SKM-1 treated with dmso at 0.1 percent for 144 hours (cell line): ENCODE data around the gene GHRHR.

Experiments
- DNase-seq: peaks from one replicate; lab custom pipeline; 2025; ENCODE audit not compliant: unreplicated experiment; lab: John Stamatoyannopoulos, UW

GHRHR gene

DNA sequence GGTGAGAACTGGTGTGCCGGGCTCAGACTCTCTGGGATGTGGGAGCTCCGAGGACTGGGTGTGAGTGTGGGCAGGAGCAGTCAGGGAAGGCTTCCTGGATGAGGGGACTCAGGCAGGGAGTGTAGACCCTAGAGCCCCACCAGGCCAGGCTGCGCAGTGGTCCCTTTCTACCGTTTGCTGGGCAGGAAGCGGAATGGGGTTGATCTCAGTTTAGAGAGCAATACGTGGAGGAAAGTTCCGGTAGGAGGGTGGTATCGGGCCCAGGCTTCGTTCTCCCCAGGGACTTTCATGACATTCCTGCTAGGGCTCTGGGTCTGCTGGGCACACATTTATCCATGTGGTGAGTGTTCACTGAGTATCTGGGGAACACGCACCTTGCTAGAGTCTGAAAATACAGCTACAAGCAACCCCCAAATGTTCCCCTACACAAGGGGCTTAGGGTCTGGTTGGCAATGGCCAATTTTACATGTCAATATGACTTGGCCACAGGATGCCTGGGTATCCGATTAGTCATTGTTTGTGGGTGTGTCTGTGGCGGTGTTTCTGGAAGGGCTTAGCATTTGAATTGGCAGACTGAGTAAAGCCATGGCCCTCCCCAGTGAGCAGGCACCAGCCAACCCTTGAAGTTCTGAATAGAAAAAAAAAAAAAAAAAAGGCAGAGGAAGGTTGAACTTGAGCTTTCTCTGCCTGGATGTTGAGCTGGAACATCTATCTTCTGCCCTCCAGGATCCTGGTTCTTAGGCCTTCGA lies 20.8 kb downstream of the GHRHR start:
- DNase-seq = no peak

DNA sequence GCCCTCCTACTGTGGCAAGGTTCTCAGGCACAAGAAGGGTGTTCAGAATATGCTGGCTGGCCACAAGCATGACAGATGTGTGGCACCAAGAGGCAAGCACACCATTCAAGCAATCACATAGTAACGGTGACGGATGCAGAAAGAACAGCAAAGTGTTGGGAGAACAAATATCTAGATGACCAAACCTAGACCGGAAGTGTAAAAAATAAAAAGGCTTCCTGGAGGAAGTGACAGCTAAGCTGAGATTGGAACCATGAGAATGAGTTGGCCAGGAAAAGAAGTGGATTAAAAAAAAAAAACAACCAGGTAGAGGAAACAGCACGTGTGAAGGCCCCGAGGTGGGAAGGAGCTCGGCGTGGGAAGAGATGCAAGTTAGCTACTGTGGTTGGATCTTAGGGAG lies 22.0 kb downstream of the GHRHR start:
- DNase-seq = no peak

DNA sequence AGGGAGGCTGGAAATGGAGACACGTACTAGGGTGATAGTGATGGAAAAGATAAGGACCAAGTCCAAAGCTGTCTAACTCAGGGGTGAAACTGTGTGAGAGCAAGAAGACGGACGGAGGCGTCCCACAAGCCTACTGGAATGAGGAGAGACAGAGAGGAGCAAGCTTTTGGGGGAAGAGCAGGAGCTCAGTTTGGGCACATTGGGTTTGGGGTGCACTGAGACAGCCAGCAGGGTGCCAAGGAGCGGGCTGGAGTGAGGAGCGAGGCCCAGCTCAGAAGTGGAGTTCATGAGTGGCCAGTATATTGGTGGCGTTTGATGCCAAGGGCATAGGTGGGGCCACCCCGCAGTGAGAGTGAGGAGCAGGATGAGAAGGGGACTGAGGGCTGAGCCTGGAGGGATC lies 22.6 kb downstream of the GHRHR start:
- no peak for DNase-seq

DNA sequence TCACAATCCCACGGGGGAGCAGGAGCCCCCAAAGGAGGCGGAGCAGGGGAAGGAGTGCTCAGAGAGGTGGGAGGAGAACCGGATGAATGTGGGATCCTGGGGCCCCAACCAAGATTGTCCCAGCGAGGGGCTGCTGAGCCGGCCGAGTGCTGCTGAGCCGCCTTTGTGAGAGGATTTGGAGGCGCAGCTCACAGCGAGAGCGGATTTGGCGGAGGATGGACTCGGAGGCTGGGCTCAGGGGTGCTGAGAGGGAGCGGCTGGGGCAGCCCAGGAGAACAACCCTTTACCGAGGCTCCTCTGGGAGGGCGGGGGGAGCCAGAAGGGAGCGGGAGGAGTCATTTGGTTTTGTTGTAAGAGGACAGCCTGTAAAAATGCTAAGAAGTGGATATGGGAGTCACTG lies 23.0 kb downstream of the GHRHR start:
- DNase-seq = no peak

DNA sequence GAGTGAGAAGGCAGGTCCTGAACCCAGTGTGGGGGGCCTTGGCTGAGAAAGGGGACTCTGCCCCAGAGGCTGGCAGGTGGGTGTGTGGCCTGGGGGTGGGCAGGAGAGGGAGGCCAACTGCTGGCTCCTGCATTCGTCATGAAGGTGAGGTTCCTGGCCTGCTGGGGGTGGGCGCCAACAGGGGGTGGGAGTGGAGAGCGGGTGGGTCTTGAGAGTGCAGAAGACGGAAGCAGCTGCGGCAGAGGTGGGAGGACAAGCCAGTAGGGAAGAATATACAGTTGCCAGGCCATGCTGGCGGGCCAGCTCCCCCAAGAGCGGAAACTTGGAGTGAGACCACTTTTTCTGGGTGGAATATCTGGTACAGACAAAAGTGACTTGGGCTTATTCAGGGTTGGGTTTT lies 23.4 kb downstream of the GHRHR start:
- DNase-seq = no peak

DNA sequence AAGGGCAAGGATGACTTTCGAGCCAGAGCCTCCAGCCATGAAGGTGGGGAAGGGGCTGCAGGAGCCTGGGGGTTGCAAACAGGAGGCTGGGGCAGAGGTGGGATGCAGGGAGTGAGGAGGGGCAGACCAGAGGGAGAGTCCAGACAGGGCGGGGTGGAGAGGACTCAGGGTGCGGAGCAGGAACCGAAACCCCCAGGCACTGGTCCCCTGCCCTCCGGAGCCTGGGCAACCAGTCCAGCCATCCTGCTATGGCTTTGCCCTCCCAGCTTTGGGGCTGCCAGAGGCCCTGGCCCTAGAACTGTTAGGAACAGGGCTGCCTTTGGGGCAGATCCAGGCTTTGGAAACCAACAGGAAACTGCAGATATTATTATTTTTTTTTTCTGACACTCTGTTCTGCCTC lies 24.2 kb downstream of the GHRHR start:
- DNase-seq = no peak

DNA sequence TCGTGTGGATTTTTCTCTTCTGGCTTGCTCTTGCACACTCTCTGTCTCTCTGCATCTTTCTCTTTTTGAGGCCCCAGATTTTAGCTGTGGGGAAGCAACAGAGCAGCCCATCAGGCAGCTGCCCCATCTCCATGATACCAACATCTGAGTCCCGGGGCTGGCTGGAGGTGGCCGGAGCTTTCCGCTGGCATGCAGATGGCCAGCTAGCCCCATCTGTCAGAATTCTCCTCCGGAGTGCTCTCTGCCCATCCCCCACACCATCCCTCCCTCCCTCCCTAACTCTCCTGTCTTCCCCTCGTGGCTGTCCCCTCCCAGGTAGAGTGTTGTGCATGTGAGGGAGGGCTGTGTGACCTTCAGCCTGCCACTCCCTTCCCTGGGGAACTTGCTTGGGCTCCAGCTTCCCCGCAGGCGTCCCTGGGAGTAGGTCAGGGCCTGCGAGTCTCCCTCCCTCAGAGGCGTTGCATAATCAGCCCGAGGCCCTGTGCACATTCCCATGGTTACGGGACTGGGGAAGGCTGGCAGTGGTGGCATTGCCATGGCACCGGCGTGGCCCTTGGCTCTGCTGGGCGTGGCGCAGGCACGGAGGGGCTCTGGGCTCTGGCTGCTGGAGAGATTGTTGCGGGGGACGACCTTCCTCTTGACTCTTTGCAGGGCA lies 24.7 kb downstream of the GHRHR start:
- DNase-seq = peak; percentile 45

DNA sequence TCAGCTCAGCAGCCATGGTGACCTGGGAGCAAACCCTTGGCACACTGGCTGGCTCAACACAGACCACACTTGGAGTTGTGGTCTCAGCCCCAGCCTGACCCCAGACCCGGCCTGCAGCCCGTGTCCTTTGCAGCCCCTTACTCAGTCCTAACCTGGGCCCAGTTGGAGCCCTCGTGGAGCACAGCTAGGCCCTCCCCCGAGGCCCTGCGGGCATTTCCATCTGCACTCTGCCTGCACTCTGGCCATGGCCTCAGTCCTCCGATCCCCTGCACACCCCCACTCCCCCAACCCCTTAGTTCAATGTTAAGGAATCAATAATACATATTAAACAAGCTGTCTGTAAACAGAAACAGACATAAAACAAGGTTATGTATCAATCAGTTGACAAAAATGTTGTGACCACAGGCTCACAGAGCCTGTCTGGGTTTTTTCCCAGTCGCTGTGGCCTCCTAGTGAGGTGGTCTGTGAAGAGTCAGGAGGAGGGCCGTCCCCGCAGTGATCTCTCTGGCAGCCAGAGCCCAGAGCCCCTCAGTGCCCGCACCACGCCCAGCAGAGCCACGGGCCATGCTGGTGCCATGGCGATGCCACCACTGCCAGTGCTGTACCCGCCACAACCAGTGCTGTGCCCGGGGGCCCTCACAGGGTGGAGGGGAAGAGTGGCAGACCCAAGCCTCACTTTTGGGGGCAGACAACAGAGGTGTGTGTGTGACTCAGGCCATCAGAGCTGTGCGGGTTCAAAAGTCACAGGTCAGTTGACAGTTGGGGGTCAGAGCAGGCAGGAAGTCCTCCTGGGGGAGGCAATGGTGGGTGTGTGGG lies 25.5 kb downstream of the GHRHR start:
- no peak for DNase-seq

DNA sequence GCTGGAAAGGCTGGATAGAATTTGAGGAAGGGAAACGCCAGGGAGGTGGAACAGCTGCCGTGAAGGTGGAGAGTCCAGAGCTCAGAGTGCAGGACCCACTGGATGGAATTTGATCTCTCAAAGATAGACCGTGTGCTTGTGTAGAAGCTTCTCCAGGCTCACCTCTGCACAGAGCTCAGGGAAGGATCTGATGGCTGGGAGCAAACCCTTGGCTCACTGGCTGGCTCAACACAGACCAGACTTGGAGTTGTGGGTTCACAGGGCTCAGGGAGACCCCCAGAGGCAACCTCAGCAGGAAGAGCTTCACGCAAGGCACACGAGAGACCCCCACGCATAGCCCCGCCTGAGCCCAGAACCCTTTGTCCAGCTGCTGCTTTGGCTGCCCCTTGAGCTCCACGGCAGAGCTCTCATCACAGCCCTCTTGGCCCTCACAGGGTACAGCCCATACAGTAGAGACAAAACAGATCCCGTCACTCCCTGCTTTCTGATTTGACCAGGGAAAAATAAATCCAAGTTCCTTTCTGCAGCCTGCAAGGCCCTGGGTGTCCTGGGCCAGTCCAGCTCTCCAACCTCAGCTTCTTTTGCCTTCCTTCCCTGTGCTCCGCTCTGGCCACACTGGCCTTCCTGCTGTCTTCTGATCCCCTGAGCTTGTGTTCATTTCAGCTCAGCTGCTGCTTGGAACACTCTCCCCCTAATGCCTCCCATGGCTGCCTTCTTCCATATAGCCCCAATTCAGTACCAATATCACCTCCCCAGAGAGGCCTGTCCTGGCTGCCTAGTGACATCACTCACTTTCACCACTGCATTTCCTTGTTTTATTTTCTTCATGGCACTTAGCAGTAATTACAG lies 26.3 kb downstream of the GHRHR start:
- DNase-seq = no peak

DNA sequence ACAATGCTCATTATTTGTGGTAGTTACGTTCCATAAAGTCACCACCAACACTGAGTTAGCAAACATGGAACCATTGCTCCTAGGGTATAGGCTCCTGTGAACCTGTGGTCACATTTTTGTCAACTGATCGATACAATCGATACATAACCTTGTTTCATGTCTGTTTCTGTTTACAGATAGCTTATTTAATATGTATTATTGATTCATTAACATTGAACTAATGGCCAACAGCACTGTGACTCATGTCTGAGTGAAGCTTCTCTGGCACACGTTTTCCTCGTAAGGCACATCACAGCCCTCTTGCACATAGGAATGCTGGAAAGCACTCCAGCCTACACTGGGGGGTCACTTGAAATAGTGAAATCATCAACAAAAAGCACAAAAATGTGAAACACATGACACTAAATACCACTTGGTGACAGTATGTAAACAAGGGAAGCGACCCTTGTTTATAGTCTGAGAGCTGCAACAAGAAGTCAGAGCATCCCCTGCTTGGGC lies 27.0 kb downstream of the GHRHR start:
- no peak for DNase-seq

DNA sequence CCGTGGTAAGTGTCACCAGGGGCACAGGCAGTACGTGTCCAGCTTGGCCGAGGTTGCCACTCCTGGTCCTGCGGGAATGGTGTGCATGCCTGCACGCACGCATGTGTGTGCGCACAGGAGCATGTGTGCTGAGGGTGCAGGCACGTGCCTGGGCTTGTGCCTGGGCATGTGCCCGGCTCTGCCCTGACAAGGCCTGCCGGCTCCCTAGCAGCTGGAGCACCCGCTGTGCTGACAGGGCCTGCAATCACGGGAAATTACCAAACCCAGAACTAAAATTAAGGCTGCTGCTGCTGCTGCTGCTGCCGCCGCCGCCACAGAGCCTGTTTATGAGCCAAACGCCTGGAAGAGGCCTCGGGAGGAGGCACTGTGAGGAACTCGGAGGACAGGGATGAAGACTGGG lies 28.7 kb downstream of the GHRHR start:
- DNase-seq = no peak

DNA sequence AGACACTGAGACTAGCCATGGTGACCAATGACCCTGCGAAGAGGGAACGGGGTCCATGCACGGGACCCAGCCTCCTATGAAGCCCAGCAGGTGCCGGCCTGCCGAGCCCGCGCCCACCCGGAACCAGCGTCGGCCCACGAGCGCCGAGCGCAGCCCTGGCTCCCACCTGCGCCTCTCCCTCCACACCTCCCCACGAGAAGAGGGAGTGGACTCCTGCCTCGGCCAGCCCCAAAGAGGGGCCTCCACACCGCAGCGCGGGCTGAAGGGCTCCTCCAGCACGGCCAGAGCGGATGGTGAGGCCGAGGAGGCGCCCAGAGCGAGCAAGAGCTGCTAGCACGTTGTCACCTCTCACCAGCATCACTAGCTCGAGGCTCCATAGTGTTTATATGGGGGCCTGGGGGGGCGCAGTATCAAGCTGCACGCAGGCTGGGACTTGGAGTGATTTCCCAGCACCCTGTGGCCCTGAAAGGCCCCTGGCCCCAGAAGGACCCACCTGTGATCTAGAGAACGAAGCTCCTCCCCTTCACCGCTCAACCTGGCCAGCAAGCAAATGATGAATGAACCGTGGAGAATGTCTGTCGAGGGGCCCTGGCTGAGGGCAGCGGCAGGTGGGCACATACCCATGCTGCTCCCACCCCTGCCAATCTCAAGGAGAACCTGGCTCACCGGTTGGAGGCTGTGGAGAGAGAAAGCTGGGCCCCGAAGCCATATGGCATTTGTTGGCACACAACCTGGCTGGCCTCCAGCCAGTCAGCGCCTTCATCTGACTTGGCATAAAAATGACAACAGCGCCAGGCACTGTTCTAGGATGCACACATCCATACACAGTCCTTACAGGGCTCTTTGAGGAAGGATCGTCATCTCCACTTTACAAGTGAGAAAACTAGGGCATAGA lies 30.7 kb downstream of the GHRHR start:
- DNase-seq = no peak

DNA sequence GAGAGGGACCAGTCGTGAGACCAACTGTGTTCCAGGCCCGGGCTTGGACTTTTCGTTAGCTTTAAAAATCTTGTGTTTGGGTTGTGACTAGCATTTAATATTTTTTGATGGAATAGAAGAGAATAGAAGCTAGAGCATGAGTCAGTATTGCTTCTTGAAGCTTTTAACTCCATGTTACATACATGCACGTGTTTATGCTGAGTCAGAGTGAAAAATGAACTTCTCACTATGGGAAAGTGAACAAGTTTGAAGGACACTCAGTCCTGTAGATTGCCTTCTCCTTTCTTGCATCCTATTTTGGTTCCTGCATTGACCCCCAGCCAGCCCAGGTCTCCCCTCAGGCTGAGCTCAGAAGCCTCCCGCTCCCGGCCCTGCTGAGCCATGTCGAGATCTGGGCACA lies 31.8 kb downstream of the GHRHR start:
- no peak for DNase-seq

DNA sequence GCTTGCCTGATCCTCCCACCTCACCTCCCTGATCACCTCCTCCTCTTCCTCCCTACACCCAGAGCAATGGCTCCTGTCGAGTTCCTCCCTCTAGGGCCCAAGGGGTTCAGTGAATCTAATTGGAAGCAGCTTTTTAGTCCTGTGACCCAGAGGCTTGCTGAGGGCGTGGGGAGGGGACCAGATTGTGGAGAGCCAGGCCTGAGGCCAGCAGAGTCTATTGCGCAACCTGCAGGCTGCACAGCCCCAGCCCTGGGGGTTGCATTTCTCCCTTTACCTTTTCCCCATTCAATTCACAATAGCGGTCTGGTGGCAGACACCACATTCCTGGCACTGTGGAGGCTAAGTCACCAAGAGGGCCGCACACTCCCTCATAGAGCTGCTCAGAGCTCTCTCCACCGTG lies 32.5 kb downstream of the GHRHR start:
- peak; percentile 55 for DNase-seq

DNA sequence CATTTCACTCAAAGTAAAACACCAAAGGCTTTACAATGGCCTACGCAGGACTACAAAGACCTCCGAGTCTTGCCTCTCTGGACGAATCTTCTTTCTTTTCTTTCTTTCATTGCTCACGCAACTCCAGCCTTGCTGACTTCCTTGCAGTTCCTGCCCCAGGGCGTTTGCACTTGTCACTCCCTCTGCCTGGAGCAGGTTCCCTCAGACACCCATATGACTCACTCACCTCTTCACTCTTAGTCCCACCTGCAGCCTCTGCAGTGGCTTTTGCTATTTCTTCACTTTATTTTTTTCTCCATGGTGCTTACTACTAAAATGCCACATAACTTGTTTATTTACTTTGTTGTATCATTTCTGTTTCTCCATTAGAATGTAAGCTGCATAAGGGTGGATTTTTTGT lies 33.1 kb downstream of the GHRHR start:
- no peak for DNase-seq

DNA sequence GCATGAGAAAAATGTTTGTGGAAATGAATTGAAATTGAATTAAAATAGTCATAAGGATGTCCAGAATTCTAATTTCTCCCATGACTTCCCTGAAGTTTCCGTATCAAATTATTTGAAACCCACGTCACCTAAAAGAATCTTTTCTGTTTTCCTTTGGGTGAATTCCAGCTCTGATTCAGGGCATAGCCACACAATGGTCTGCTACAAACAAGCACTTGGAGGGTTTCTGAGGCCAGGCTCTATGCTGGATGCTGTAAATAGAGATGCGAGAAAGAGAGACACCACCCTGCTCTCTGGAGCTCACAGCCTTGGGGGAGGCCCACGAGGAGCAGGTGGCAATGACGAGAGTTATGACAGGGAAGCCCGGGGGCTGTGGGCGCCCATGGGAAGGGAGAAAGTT lies 33.6 kb downstream of the GHRHR start:
- DNase-seq = no peak

DNA sequence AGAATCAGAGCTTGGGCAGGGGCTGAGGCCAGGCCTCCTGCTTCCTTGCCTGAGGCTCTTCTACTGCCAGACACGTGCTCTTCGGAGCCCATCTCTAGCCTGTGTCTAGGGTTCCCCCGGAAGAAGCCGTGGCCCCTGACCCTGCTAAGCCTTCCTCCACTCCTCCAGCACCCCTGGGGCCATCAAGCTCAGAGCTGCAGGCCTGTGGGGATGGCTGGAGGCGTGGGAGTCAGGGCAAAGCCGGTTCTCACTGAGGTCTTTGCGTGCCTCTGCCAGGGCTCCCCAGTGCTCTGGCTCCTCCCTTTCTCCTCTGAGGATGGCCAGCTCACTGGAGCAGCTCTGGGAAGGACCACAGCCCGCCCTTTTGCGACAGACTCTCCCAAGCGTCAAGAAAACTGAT lies 34.4 kb downstream of the GHRHR start:
- DNase-seq = no peak

DNA sequence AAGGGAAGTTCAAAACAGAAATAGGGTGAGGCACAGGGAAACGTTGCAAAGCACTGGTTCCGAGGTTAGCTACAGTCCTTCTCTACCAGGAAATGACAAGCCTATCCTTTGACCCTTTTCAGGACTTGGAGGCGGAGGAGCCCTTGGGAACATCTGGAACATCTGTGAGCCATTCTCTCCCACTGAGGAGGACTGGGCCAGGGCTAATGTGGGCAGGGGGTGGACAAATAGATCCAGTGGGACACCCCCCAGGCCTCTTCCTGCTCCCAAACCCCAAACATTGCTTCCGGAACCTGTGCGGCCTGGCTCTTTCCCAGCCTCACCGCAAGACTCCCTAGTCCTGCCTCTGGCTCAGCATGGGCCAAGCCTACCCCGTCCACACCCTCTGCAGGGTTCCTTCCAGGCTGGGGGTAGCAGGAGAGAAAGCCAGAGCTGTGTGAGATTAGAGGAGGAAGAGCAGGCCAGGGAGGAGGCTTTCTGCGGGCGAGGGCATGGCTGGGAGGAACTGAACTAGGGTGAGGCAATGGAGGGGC lies 36.5 kb downstream of the GHRHR start:
- DNase-seq = peak; percentile 87

DNA sequence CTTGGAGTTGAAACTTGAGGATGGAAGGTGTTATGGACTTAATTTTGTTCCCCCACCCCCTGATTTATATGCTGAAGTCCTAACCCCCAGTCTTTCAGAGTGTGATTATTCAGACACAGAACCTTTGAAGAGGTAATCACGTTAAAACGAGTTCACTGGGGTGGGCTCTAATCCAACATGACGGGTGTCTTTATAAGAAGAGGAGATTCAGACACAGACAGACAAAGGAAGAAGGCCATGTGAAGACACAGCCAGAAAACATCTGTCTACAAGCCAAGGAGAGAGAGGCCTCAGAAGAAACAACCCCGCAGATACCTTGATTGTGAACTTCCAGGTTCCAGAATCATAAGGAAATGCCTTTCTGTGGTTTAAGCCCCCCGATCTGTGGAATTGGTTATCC lies 37.0 kb downstream of the GHRHR start:
- no peak for DNase-seq

DNA sequence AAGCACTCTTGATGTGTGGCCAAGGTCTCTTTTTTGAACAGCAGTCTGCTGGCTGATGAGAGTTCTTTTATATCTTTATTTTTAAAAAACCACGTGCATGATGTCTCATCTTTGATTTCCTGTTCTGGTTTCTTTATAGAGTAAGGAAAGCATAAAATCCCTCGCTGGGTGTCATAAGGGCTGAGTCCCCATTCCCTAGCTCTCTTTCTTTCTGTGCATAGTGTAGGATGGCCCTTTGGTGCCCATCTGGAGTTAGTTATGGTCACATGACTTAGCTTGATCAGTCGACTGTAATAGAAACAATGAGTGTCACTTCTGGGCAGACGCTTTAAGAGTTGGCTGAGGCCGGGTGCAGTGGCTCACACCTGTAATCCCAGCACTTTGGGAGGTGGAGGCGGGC lies 38.5 kb downstream of the GHRHR start:
- no peak for DNase-seq
